Activated effector memory CD4-positive, alpha-beta T cell treated with Interleukin-2 at 50 U/mL for 16 hours (primary cell): Measurements from ENCODE around the gene DUSP7.

ENCODE experiments used
- DNase-seq: peaks from one replicate; pipeline ENCODE4 v3.0.0-alpha.2; 2020

DUSP7 gene

GRCh38 chr3:52056521-52056967, at the start of gene DUSP7:
Gene DUSP7 (minus strand): TSS chr3:52056571. CDS start chr3:52056366, 205 bp downstream.
- peak; percentile 60 for DNase-seq

- no peak for DNase-seq
Measured at GRCh38 chr3:52104684-52105640, 48.6 kb upstream of the DUSP7 start.

GRCh38 chr3:52102934-52103333, 46.6 kb upstream of the DUSP7 start:
- DNase-seq: no peak

- DNase-seq: no peak
Measured at GRCh38 chr3:52099001-52099401, 42.6 kb upstream of the DUSP7 start.

GRCh38 chr3:52097851-52098507, 41.6 kb upstream of the DUSP7 start:
- no peak for DNase-seq

GRCh38 chr3:52095990-52096775, 39.8 kb upstream of the DUSP7 start:
- DNase-seq: no peak

- DNase-seq: no peak
Measured at GRCh38 chr3:52094571-52095485, 38.5 kb upstream of the DUSP7 start.

GRCh38 chr3:52093756-52094545, 37.6 kb upstream of the DUSP7 start:
- DNase-seq: no peak

- no peak for DNase-seq
Measured at GRCh38 chr3:52092891-52093290, 36.5 kb upstream of the DUSP7 start.

- no peak for DNase-seq
Measured at GRCh38 chr3:52092271-52092660, 35.9 kb upstream of the DUSP7 start.

GRCh38 chr3:52091586-52092270, 35.4 kb upstream of the DUSP7 start:
- no peak for DNase-seq

- DNase-seq: no peak
Measured at GRCh38 chr3:52090933-52091468, 34.6 kb upstream of the DUSP7 start.

- DNase-seq: no peak
Measured at GRCh38 chr3:52090131-52090932, 34.0 kb upstream of the DUSP7 start.

- DNase-seq: no peak
Measured at GRCh38 chr3:52089691-52090090, 33.3 kb upstream of the DUSP7 start.

GRCh38 chr3:52088445-52089367, 32.3 kb upstream of the DUSP7 start:
- DNase-seq: no peak

GRCh38 chr3:52087731-52088130, 31.4 kb upstream of the DUSP7 start:
- no peak for DNase-seq

GRCh38 chr3:52086976-52087663, 30.7 kb upstream of the DUSP7 start:
- DNase-seq: no peak

- DNase-seq: no peak
Measured at GRCh38 chr3:52086461-52086860, 30.1 kb upstream of the DUSP7 start.
